Measurements from ENCODE around the gene CEP72. TPM values are rescaled to one million over a fixed set of nuclear protein-coding genes. Genes with fewer than 3 reads are reported as not detected.

CEP72 gene
- total and polyA plus RNA-seq, 4 donors, result 1.3 to 5.9 (median 2.6) TPM

DNA sequence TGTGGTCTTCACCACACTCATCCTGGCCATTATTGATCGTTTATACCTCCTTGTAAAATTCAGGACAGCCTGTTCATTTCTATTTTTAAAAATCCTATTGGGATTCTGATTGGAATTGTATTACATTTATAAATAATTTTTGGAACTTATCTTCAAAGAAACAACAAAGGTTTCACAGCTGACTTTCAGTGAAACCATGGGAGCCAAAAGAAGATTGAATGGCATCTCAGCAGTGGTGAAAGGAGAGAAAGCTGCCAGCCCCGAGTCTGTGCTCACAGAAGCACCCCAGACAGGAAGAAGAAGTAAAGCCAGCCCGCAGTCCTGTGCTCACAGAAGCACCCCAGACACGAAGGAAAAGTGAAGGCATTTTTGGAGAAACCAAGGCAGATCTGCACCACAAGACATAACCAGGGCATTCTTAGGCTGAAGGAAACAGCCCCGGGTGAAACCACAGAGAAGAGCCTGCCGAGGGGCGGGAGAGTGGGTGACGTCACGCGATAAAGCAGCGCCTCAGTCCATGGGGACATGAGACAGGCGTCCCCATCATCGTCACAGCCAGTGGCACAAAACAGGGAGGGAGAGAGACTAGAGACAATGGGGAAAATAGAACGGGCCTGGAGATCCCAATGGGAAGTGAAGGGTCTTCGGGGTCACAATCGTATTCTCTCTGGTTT is 45.4 kb upstream of the CEP72 start (continued):
- TF ChIP-seq, protein P1, sequence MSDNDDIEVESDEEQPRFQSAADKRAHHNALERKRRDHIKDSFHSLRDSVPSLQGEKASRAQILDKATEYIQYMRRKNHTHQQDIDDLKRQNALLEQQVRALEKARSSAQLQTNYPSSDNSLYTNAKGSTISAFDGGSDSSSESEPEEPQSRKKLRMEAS (IDR thresholded peaks at IDR 0.05), result no peak
- TF ChIP-seq, protein P2, sequence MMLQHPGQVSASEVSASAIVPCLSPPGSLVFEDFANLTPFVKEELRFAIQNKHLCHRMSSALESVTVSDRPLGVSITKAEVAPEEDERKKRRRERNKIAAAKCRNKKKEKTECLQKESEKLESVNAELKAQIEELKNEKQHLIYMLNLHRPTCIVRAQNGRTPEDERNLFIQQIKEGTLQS (IDR thresholded peaks at IDR 0.05), result no peak
- TF ChIP-seq TAF1 (conservative IDR thresholded peaks at IDR 0.05) (no peak), YY1 (IDR thresholded peaks at IDR 0.05) (no peak), HNF4G (IDR thresholded peaks at IDR 0.05) (no peak)
- TF ChIP-seq, protein P3, sequence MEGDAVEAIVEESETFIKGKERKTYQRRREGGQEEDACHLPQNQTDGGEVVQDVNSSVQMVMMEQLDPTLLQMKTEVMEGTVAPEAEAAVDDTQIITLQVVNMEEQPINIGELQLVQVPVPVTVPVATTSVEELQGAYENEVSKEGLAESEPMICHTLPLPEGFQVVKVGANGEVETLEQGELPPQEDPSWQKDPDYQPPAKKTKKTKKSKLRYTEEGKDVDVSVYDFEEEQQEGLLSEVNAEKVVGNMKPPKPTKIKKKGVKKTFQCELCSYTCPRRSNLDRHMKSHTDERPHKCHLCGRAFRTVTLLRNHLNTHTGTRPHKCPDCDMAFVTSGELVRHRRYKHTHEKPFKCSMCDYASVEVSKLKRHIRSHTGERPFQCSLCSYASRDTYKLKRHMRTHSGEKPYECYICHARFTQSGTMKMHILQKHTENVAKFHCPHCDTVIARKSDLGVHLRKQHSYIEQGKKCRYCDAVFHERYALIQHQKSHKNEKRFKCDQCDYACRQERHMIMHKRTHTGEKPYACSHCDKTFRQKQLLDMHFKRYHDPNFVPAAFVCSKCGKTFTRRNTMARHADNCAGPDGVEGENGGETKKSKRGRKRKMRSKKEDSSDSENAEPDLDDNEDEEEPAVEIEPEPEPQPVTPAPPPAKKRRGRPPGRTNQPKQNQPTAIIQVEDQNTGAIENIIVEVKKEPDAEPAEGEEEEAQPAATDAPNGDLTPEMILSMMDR (IDR thresholded peaks at IDR 0.05; ENCODE audit: low read depth, low read length, missing input control), result no peak

DNA sequence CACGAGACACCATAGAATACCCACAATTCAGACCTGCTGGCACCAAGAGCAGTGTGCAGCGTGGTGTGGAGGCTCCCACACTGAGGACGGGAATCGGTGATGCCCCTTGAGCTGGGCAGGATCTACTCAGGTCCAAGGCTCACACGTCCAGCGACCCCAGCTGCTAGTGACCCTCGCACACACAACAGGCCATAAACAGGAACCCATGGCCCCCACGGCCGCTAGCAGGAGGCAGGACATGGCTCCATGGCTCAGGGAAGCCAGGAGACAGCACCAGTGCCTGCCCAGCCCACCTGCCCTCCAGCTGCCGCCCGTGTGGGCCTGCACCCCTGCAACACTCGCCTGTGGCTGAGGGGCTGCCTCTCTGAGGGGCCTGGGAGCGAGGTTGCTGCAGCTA is 44.5 kb upstream of the CEP72 start:
- Histone ChIP-seq H3K4me3 (ENCODE audit: low read depth in 1 of 3, low read length in 3 of 3) (no peak overlapping the region), H3K36me3 (ENCODE audit: control insufficient read depth in 4 of 4, insufficient read depth in 3 of 4, low read depth in 1 of 4, low read length in 3 of 4) (no peaks in the 10 kb centered on the region), H3K4me1 (ENCODE audit: control insufficient read depth in 4 of 4, insufficient read depth in 4 of 4, low read length in 3 of 4) (no peaks in the 10 kb centered on the region), H3K27ac (ENCODE audit: low read depth in 1 of 2, low read length in 2 of 2) (no peak overlapping the region), H3K9ac (ENCODE audit: low read depth in 1 of 2, low read length in 2 of 2) (no peak overlapping the region), H3K27me3 (ENCODE audit: control insufficient read depth in 4 of 4, insufficient read depth in 4 of 4, low read length in 3 of 4) (peaks cover 0 to 7% (median 3%) of the 10 kb centered on the region in 4 donors), H3K9me3 (ENCODE audit: control insufficient read depth in 4 of 4, low read length in 3 of 4) (peaks cover 0 to 8% (median 0%) of the 10 kb centered on the region in 4 donors)
- TF ChIP-seq SP1 (IDR thresholded peaks at IDR 0.05), result no peak
- TF ChIP-seq HNF4A (conservative IDR thresholded peaks at IDR 0.05), result no peak
- no peak for TF ChIP-seq TAF1 (conservative IDR thresholded peaks at IDR 0.05)
- no peak for TF ChIP-seq HNF4G (IDR thresholded peaks at IDR 0.05)
- no peak for TF ChIP-seq YY1 (IDR thresholded peaks at IDR 0.05)
- no peak for TF ChIP-seq NR2F2 (IDR thresholded peaks at IDR 0.05)
- no peak for TF ChIP-seq FOXA2 (IDR thresholded peaks at IDR 0.05)
- TF ChIP-seq JUND (IDR thresholded peaks at IDR 0.05), result no peak
- TF ChIP-seq, protein P4, sequence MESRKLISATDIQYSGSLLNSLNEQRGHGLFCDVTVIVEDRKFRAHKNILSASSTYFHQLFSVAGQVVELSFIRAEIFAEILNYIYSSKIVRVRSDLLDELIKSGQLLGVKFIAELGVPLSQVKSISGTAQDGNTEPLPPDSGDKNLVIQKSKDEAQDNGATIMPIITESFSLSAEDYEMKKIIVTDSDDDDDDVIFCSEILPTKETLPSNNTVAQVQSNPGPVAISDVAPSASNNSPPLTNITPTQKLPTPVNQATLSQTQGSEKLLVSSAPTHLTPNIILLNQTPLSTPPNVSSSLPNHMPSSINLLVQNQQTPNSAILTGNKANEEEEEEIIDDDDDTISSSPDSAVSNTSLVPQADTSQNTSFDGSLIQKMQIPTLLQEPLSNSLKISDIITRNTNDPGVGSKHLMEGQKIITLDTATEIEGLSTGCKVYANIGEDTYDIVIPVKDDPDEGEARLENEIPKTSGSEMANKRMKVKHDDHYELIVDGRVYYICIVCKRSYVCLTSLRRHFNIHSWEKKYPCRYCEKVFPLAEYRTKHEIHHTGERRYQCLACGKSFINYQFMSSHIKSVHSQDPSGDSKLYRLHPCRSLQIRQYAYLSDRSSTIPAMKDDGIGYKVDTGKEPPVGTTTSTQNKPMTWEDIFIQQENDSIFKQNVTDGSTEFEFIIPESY (IDR thresholded peaks at IDR 0.05), result no peak
- WGBS, result 75% methylated on average over 13 of the region's 13 CpGs
- no peak for DNase-seq (ENCODE audit: low spot score)

DNA sequence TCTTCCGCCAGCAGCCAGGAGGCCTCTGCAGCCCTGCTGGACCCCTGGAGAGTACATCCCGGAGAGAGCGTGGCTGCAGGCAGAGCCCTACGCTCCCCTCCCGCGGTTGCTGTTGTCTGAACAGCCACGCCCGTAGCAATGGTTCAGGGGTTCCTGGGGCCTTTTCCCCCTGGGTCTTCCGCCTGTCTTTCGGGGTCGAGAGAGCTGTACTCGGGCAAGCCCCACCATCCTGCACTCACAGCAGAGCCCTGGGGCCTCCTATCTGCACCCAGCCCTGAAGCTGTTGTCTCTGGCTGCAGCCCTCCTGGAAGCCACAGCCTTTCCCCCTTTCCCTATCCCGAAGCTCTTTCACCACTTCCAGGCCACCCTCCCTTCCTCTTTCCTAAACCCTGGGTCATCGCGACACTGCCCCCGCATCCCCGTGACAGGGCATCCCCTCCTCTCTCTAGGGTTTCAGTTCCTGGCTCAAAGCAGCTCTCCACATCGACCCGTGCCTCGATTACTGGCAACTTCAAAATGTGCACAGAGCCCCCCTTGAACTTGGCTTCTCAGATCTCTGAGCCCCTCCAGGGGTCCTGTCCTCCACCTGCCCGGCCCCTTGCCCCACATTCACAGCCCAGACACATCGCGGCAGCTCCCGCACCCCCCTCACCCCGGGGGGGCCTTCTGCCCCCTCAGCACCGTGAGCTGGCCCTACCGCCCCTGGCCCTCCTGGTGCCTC is 43.9 kb upstream of the CEP72 start:
- H3K4me1 ChIP-seq (ENCODE audit: control insufficient read depth in 4 of 4, insufficient read depth in 4 of 4, low read length in 3 of 4), result no peaks in the 10 kb centered on the region
- H3K27me3 ChIP-seq (ENCODE audit: control insufficient read depth in 4 of 4, insufficient read depth in 4 of 4, low read length in 3 of 4), result peaks cover 0 to 7% (median 3%) of the 10 kb centered on the region in 4 donors
- peaks cover 0 to 8% (median 0%) of the 10 kb centered on the region in 4 donors for H3K9me3 ChIP-seq (ENCODE audit: control insufficient read depth in 4 of 4, low read length in 3 of 4)
- no peaks in the 10 kb centered on the region for H3K36me3 ChIP-seq (ENCODE audit: control insufficient read depth in 4 of 4, insufficient read depth in 3 of 4, low read depth in 1 of 4, low read length in 3 of 4)
- TF ChIP-seq HNF4G (IDR thresholded peaks at IDR 0.05) (no peak), JUND (IDR thresholded peaks at IDR 0.05) (no peak)
- TF ChIP-seq, protein P3 (IDR thresholded peaks at IDR 0.05; ENCODE audit: low read depth, low read length, missing input control), result no peak
- TF ChIP-seq, protein P2 (IDR thresholded peaks at IDR 0.05), result no peak
- DNase-seq (ENCODE audit: low spot score), result no peak
- no peak overlapping the region for H3K9ac ChIP-seq (ENCODE audit: low read depth in 1 of 2, low read length in 2 of 2)
- WGBS, result 59% methylated on average over 27 of the region's 27 CpGs
- no peak overlapping the region for H3K27ac ChIP-seq (ENCODE audit: low read depth in 1 of 2, low read length in 2 of 2)
- H3K4me3 ChIP-seq (ENCODE audit: low read depth in 1 of 3, low read length in 3 of 3), result no peak overlapping the region
